Lower leg skin (tissue), 4 donors: Measurements from ENCODE around the gene NOTCH3. TPM values are rescaled to one million over a fixed set of nuclear protein-coding genes. Genes with fewer than 3 reads are reported as not detected.

ENCODE experiments used
- DNase-seq, 2 donors: peaks; one replicate each; pipeline ENCODE4 v3.0.0-alpha.2; 2019; ENCODE audit warnings: low spot score in 2 of 2
- H3K4me3 ChIP-seq: fragments of 200-600 bp; sonication (generic); 2 replicates; pipeline ENCODE4 v1.5.1; 2017; ENCODE audit warnings: mild to moderate bottlenecking, low read depth; ENCODE audit not compliant: poor library complexity, severe bottlenecking
- CTCF ChIP-seq, 3 donors: fragments of 450-650 bp; IDR thresholded peaks; one replicate each; pipeline ENCODE4 v1.5.1; 2016; ENCODE audit warnings: antibody characterized with exemption in 3 of 3, mild to moderate bottlenecking in 3 of 3, moderate library complexity in 2 of 3
- POLR2A ChIP-seq, 2 donors: fragments of 450-650 bp; IDR thresholded peaks; one replicate each; pipeline ENCODE4 v1.6.1; 2016 to 2017; ENCODE audit warnings: antibody characterized with exemption in 2 of 2, mild to moderate bottlenecking in 1 of 2, moderate library complexity in 1 of 2
- WGBS, 2 donors: methylation state at CpG; one replicate each; pipeline ENCODE4 v1.1.5; 2018; 5-methylcytosine and 5-hydroxymethylcytosine counted together
- intact Hi-C: fragments of 100-400 bp; cut with DNase I; formaldehyde crosslinking; loops from one replicate; pipeline ENCODE4 v1.15.0; 2023; ENCODE audit warnings: low total_unique reads
- microRNA-seq, 2 donors: library from miRNA; unstranded; fragments of <30 nt; microRNA quantifications; one replicate each; pipeline ENCODE4, GENCODE V29; 2016; ENCODE audit warnings: borderline replicate concordance in 2 of 2, borderline number of aligned reads in 1 of 2
- total RNA-seq, 4 donors: library from RNA; depleted of rRNA; stranded (reverse); fragments of >200 nt; gene quantifications; one replicate each; pipeline ENCODE4 v1.1.0, GENCODE V29; 2016

NOTCH3 gene
- total RNA-seq, 4 donors from 2014 or later = 215 to 332 (median 251) TPM

- WGBS, 2 donors = 87 to 100% methylated on average over 3 to 10 of the region's 17 CpGs
- no peak for DNase-seq
- no peak overlapping the region for H3K4me3 ChIP-seq
- intact Hi-C loops = no loop called here
- TF ChIP-seq POLR2A (IDR thresholded peaks at IDR 0.05) (no peak), CTCF (IDR thresholded peaks at IDR 0.05) (no peak)
These were observed 90.4 kb downstream of the NOTCH3 start for GRCh38 chr19:15110418-15110815.

GRCh38 chr19:15109768-15110417, 90.9 kb downstream of the NOTCH3 start:
- TF ChIP-seq CTCF (IDR thresholded peaks at IDR 0.05) (no peak), POLR2A (IDR thresholded peaks at IDR 0.05) (no peak)
- no peak for DNase-seq
- intact Hi-C loops = no loop called here
- WGBS, 2 donors = 91 to 97% methylated on average over 7 to 35 of the region's 49 CpGs
- no peak overlapping the region for H3K4me3 ChIP-seq

Small RNAs within 50 kb of the gene (microRNA-seq; reads per million reads assigned to microRNA genes)
- 1.7 to 4.8 reads per million in 2 donors for gene MIR6795

Other genes starting within 250 kb of the NOTCH3 start
- gene SLC1A6, start 221.1 kb downstream of the NOTCH3 start, total RNA-seq = 10 to 100 TPM in 3 of 4 donors, 1 to 10 TPM in 1; 3.3 to 28.0 (median 13.5) TPM
- gene CASP14, start 151.5 kb downstream of the NOTCH3 start, total RNA-seq = 100 to 1,000 TPM; 245 to 346 (median 293) TPM
- gene OR1I1, start 118.8 kb downstream of the NOTCH3 start, total RNA-seq = not detected
- gene SYDE1, start 93.6 kb downstream of the NOTCH3 start, total RNA-seq = 10 to 100 TPM in 2 of 4 donors, 1 to 10 TPM in 2; 7.1 to 15.9 (median 9.9) TPM
- 100 to 1,000 TPM in 1 of 4 donors, 10 to 100 TPM in 3; 74.6 to 138 (median 88.9) TPM for gene EPHX3, start 31.5 kb upstream of the NOTCH3 start, total RNA-seq
- gene BRD4, start 131.5 kb upstream of the NOTCH3 start, total RNA-seq = 10 to 100 TPM; 34.8 to 78.6 (median 49.2) TPM
- 10 to 100 TPM; 28.8 to 53.1 (median 34.8) TPM for gene AKAP8, start 178.8 kb upstream of the NOTCH3 start, total RNA-seq
- gene AKAP8L, start 218.0 kb upstream of the NOTCH3 start, total RNA-seq = 100 to 1,000 TPM in 2 of 4 donors, 10 to 100 TPM in 2; 82.4 to 141 (median 95.3) TPM
- 10 to 100 TPM; 28.4 to 52.9 (median 43.8) TPM for gene WIZ, start 249.0 kb upstream of the NOTCH3 start, total RNA-seq